GM18868 (cell line): ENCODE results near the gene CLEC1B.
"Not testable (repeated sequence)": the region's sequence is repeated elsewhere in the genome, so short reads cannot be mapped to it uniquely, and the experiment has no call there.

Experiments
- ATAC-seq: cut with Tn5 transposase; IDR thresholded peaks from one replicate; pipeline ENCODE4 v1.9.1; 2021; ENCODE audit warnings: mild to moderate bottlenecking, moderate library complexity; ENCODE audit not compliant: unreplicated experiment

Gene CLEC1B

GRCh38 chr12:9975614-9976013, 23.3 kb downstream of the CLEC1B start:
- ATAC-seq = no peak

GRCh38 chr12:9974731-9975130, 24.2 kb downstream of the CLEC1B start:
- ATAC-seq = not testable (repeated sequence)

- ATAC-seq = no peak
These were observed 25.0 kb downstream of the CLEC1B start for GRCh38 chr12:9973949-9974348.

- no peak for ATAC-seq
These were observed 27.7 kb downstream of the CLEC1B start, which contains the start of gene CLEC12A for GRCh38 chr12:9971181-9971580. CLEC12A (plus strand) TSS chr12:9971409; CDS start chr12:9971597, 188 bp downstream.

GRCh38 chr12:9969673-9970072, 29.2 kb downstream of the CLEC1B start:
- ATAC-seq = no peak

GRCh38 chr12:9961901-9962300, 37.0 kb downstream of the CLEC1B start:
- no peak for ATAC-seq

- no peak for ATAC-seq
These were observed 37.8 kb downstream of the CLEC1B start for GRCh38 chr12:9961106-9961505.

GRCh38 chr12:9960590-9960989, 38.3 kb downstream of the CLEC1B start:
- no peak for ATAC-seq

- ATAC-seq = no peak
These were observed 41.1 kb downstream of the CLEC1B start for GRCh38 chr12:9957834-9958233.

GRCh38 chr12:9952954-9953729, 45.8 kb downstream of the CLEC1B start:
- ATAC-seq = not testable (repeated sequence)

GRCh38 chr12:9951026-9951675, 47.8 kb downstream of the CLEC1B start:
- ATAC-seq = peak; percentile 31

- peak; percentile 96 for ATAC-seq
These were observed 50.2 kb downstream of the CLEC1B start for GRCh38 chr12:9948606-9949296.

- no peak for ATAC-seq
These were observed 51.2 kb downstream of the CLEC1B start for GRCh38 chr12:9947674-9948073.

GRCh38 chr12:9944391-9944790, 54.5 kb downstream of the CLEC1B start:
- ATAC-seq = no peak

GRCh38 chr12:9943240-9943639, 55.7 kb downstream of the CLEC1B start:
- ATAC-seq = no peak
